Posterior cingulate gyrus (tissue), 11 donors: ENCODE results near the gene OLFM4.
A peak's percentile ranks its signal among the peaks of the same experiment; 100 is the strongest.
"Not testable (repeated sequence)": the region's sequence is repeated elsewhere in the genome, so short reads cannot be mapped to it uniquely, and the experiment has no call there.

ENCODE experiments used
- DNase-seq, 10 donors: peaks; one replicate each; pipeline versions ENCODE4 v3.0.0 to v3.0.0-alpha.2; 2020 to 2021; ENCODE audit warnings: mixed read lengths in 3 of 10
- intact Hi-C: fragments of 100-400 bp; cut with DNase I; formaldehyde crosslinking; loops from one replicate; pipeline ENCODE4 v1.15.1; 2023

OLFM4 gene

GRCh38 chr13:53014018-53014417 is 14.6 kb upstream of the OLFM4 start:
- DNase-seq, intact Hi-C loops: not testable (repeated sequence)

- no peak for DNase-seq
- intact Hi-C loops = no loop called here
These were observed 13.8 kb upstream of the OLFM4 start for GRCh38 chr13:53014495-53015443.

- intact Hi-C loops = no loop called here
These were observed 12.6 kb upstream of the OLFM4 start for GRCh38 chr13:53015971-53016370.

GRCh38 chr13:53017433-53017970 is 11.1 kb upstream of the OLFM4 start:
- intact Hi-C loops = no loop called here
- DNase-seq = no peak

More at GRCh38 chr13:53015971-53016370, 12.6 kb upstream of the OLFM4 start:
- no peak for DNase-seq

GRCh38 chr13:53018690-53019647 is 9.6 kb upstream of the OLFM4 start:
- no peak for DNase-seq
- intact Hi-C loops = no loop called here

- no peak for DNase-seq
- intact Hi-C loops = no loop called here
These were observed 7.8 kb upstream of the OLFM4 start for GRCh38 chr13:53020764-53021335.

- intact Hi-C loops = no loop called here
- DNase-seq = no peak
These were observed 5.4 kb upstream of the OLFM4 start for GRCh38 chr13:53023246-53023645.

GRCh38 chr13:53028063-53028462 is 550 bp upstream of the OLFM4 start:
- DNase-seq = no peak
- intact Hi-C loops = no loop called here

- no peak for DNase-seq
- intact Hi-C loops = no loop called here
These were observed 4.2 kb downstream of the OLFM4 start for GRCh38 chr13:53032849-53033248.

- DNase-seq = peak in 3 of 10 donors; percentile 17 to 24 (median 20)
- intact Hi-C loops = no loop called here
These were observed 10.4 kb downstream of the OLFM4 start for GRCh38 chr13:53038993-53039392.

GRCh38 chr13:53041968-53042516 is 13.4 kb downstream of the OLFM4 start:
- DNase-seq = no peak
- intact Hi-C loops = no loop called here

- DNase-seq = no peak
These were observed 14.3 kb downstream of the OLFM4 start for GRCh38 chr13:53042877-53043276.

GRCh38 chr13:53043398-53043797 is 14.8 kb downstream of the OLFM4 start:
- intact Hi-C loops = no loop called here
- DNase-seq = no peak

More at GRCh38 chr13:53042877-53043276, 14.3 kb downstream of the OLFM4 start:
- intact Hi-C loops = no loop called here

- intact Hi-C loops = no loop called here
- no peak for DNase-seq
These were observed 16.6 kb downstream of the OLFM4 start for GRCh38 chr13:53045189-53045588.

- intact Hi-C loops = no loop called here
- DNase-seq = no peak
These were observed 20.3 kb downstream of the OLFM4 start for GRCh38 chr13:53048880-53049279.

GRCh38 chr13:53050151-53050550 is 21.5 kb downstream of the OLFM4 start:
- intact Hi-C loops = no loop called here

GRCh38 chr13:53052675-53053074 is 24.1 kb downstream of the OLFM4 start:
- DNase-seq = no peak
- intact Hi-C loops = no loop called here

More at GRCh38 chr13:53050151-53050550, 21.5 kb downstream of the OLFM4 start:
- DNase-seq = no peak

- intact Hi-C loops = no loop called here
- peak in 3 of 10 donors; percentile 47 to 82 (median 70) for DNase-seq
These were observed 26.0 kb downstream of the OLFM4 start for GRCh38 chr13:53054569-53054968.

GRCh38 chr13:53058065-53058679 is 29.6 kb downstream of the OLFM4 start:
- DNase-seq = no peak
- intact Hi-C loops = no loop called here
